Neural progenitor cell (in vitro differentiated cells): ENCODE measurements around the gene CCDC78. TPM values are rescaled to one million over a fixed set of nuclear protein-coding genes. Genes with fewer than 3 reads are reported as not detected.

Experiments
- DNase-seq: peaks from one replicate; pipeline ENCODE4 v3.0.0-alpha.2; 2016; ENCODE audit warnings: low spot score
- H2AFZ ChIP-seq: fragments of 200-600 bp; sonication (generic); replicated peaks from 2 replicates; pipeline ENCODE4 v1.6.1; 2016; ENCODE audit warnings: antibody characterized with exemption
- H3F3A ChIP-seq: fragments of 200-600 bp; sonication (generic); 2 replicates; pipeline ENCODE4 v1.6.1; 2016; ENCODE audit warnings: antibody characterized with exemption, low read depth
- H3K27ac ChIP-seq: fragments of 200-600 bp; sonication (generic); 2 replicates; pipeline ENCODE4 v1.5.1; 2016; ENCODE audit warnings: mild to moderate bottlenecking
- H3K27me3 ChIP-seq: fragments of 200-600 bp; sonication (generic); 2 replicates; pipeline ENCODE4 v1.6.1; 2016; ENCODE audit warnings: mild to moderate bottlenecking, moderate library complexity
- H3K36me3 ChIP-seq: fragments of 200-600 bp; sonication (generic); 2 replicates; pipeline ENCODE4 v1.5.1; 2016
- H3K4me1 ChIP-seq: fragments of 200-600 bp; sonication (generic); 2 replicates; pipeline ENCODE4 v1.6.1; 2016; ENCODE audit warnings: mixed run types
- H3K4me2 ChIP-seq: fragments of 200-600 bp; sonication (generic); 2 replicates; pipeline ENCODE4 v1.6.1; 2016
- H3K4me3 ChIP-seq: fragments of 200-600 bp; sonication (generic); 2 replicates; pipeline ENCODE4 v1.5.1; 2016
- H3K79me2 ChIP-seq: fragments of 200-600 bp; sonication (generic); 2 replicates; pipeline ENCODE4 v1.6.1; 2016; ENCODE audit warnings: low read depth
- H3K9ac ChIP-seq: fragments of 200-600 bp; sonication (generic); 2 replicates; pipeline ENCODE4 v1.6.1; 2016
- H3K9me3 ChIP-seq: fragments of 200-600 bp; sonication (generic); 2 replicates; pipeline ENCODE4 v1.5.1; 2016; ENCODE audit warnings: low read depth
- H4K20me1 ChIP-seq: fragments of 200-600 bp; sonication (generic); 2 replicates; pipeline ENCODE4 v1.6.1; 2016; ENCODE audit warnings: low read depth
- H3K27ac Mint-ChIP-seq: 3 replicates; pipeline ENCODE4 v1.8.0; 2021; ENCODE audit warnings: mixed read lengths
- H3K27me3 Mint-ChIP-seq: 2 replicates; pipeline ENCODE4 v1.8.0; 2022; ENCODE audit warnings: low read depth, mild to moderate bottlenecking, inconsistent platforms, moderate library complexity, mixed read lengths; ENCODE audit not compliant: insufficient read depth
- H3K36me3 Mint-ChIP-seq: 3 replicates; pipeline ENCODE4 v1.8.0; 2021; ENCODE audit warnings: mixed read lengths
- H3K4me1 Mint-ChIP-seq: 3 replicates; pipeline ENCODE4 v1.8.0; 2021; ENCODE audit warnings: mixed read lengths
- H3K4me3 Mint-ChIP-seq: 3 replicates; pipeline ENCODE4 v1.8.0; 2021; ENCODE audit warnings: mild to moderate bottlenecking, moderate library complexity, mixed read lengths
- H3K9me3 Mint-ChIP-seq: 3 replicates; pipeline ENCODE4 v1.8.0; 2020; ENCODE audit warnings: mixed read lengths
- CTCF ChIP-seq: fragments of 200-600 bp; sonication (generic); IDR thresholded peaks from 2 replicates; pipeline ENCODE4 v1.5.1; 2017; ENCODE audit warnings: antibody characterized with exemption, mild to moderate bottlenecking
- EZH2 ChIP-seq: fragments of 200-600 bp; sonication (generic); IDR thresholded peaks from 2 replicates; pipeline ENCODE4 v1.6.1; 2017; ENCODE audit warnings: antibody characterized with exemption, mild to moderate bottlenecking, moderate library complexity
- EZH2phosphoT487 ChIP-seq: fragments of 200-600 bp; sonication (generic); IDR thresholded peaks from 2 replicates; pipeline ENCODE4 v1.6.1; 2017; ENCODE audit warnings: antibody characterized with exemption
- total RNA-seq: library from RNA; depleted of rRNA; stranded (reverse); fragments of >200 nt; gene quantifications from 2 replicates; pipeline ENCODE4 v1.2.3, GENCODE V29; 2015; ENCODE audit warnings: low replicate concordance

The CCDC78 gene
- total RNA-seq, 1 donor from 2014 or later, result 0.67 TPM

GRCh38 chr16:676565-676902, 49.7 kb downstream of the CCDC78 start:
- peaks cover 9% of the 10 kb centered on the region for H3K79me2 ChIP-seq
- Mint-ChIP-seq H3K4me3 (no peak overlapping the region), H3K27me3 (peaks cover 2% of the 10 kb centered on the region), H3K36me3 (no peaks in the 10 kb centered on the region), H3K27ac (no peak overlapping the region), H3K4me1 (peaks cover 10% of the 10 kb centered on the region), H3K9me3 (no peaks in the 10 kb centered on the region)
- no peak overlapping the region for H2AFZ ChIP-seq
- no peak overlapping the region for H3K9ac ChIP-seq
- no peak overlapping the region for H3K27ac ChIP-seq
- H4K20me1 ChIP-seq, result peaks cover 29% of the 10 kb centered on the region
- peaks cover 50% of the 10 kb centered on the region for H3F3A ChIP-seq
- DNase-seq, result no peak
- no peaks in the 10 kb centered on the region for H3K36me3 ChIP-seq
- H3K4me2 ChIP-seq, result no peak overlapping the region
- H3K4me1 ChIP-seq, result peaks cover 12% of the 10 kb centered on the region
- H3K27me3 ChIP-seq, result peaks cover 17% of the 10 kb centered on the region
- no peaks in the 10 kb centered on the region for H3K9me3 ChIP-seq
- H3K4me3 ChIP-seq, result no peak overlapping the region
- TF ChIP-seq EZH2 (no peak), EZH2phosphoT487 (no peak), CTCF (no peak)

- Histone ChIP-seq H4K20me1 (peaks cover 26% of the 10 kb centered on the region), H3K9ac (no peak overlapping the region), H3K4me2 (peak overlapping the region; percentile 81), H3K27me3 (peaks cover 17% of the 10 kb centered on the region), H3K4me1 (peaks cover 7% of the 10 kb centered on the region), H3F3A (peaks cover 45% of the 10 kb centered on the region), H3K27ac (no peak overlapping the region), H2AFZ (no peak overlapping the region), H3K9me3 (no peaks in the 10 kb centered on the region), H3K4me3 (peak overlapping the region; percentile 50), H3K79me2 (peaks cover 4% of the 10 kb centered on the region), H3K36me3 (no peaks in the 10 kb centered on the region)
- Mint-ChIP-seq H3K36me3 (no peaks in the 10 kb centered on the region), H3K4me1 (peaks cover 5% of the 10 kb centered on the region), H3K9me3 (no peaks in the 10 kb centered on the region), H3K4me3 (no peak overlapping the region), H3K27ac (no peak overlapping the region), H3K27me3 (peaks cover 2% of the 10 kb centered on the region)
- TF ChIP-seq EZH2 (no peak), CTCF (no peak), EZH2phosphoT487 (no peak)
- DNase-seq, result no peak
These were observed 50.2 kb downstream of the CCDC78 start for GRCh38 chr16:675884-676564.

DNA sequence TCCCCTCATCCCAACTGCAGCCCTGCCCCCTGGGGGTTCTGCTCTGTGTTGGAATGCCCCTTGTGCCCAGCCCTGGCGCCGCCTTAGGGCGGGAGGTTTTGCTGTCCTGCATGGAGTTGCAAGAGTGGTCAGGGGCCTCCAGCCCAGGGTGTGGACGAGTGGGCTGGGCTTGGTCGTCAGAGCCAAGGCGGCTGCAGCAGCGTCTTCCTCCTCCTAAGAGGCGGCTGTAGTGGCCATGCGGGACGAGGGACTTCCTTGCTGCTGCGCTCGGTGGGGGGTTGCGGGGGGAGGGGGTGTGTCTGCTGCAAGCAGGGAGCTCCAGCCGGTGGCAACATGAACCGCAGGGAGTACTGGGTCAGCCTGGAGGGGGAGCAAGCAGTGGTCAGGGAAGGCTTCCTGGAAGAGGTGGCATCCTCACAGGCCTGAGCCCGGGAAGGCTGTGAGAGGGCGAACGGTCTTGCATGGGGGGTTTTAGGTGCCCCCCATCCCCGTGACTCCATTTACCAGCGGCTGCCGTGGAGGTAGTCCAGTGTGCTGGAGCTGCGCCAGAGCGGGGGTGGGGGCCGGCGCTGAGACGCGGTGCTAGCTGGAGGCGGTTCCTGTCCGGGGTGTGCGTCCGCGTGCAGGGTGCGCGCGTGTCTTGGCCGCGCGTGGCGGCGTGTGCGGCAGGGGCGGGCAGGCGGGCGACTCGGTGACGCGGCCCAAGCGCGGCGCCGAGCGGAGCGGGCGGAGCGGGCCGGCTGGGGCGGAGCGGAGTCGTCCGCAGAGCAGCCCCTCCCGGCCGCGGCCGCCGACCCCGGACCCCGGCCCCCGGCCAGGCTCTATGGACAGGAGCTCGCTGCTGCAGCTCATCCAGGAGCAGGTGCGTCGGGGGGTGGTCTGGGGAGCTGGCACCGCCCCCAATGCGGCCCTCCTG, 51.0 kb downstream of the CCDC78 start, which contains the start of gene RHBDL1:
TSS of gene RHBDL1 (plus strand) at position 704 of the 916 bp plus-strand sequence. CDS start at position 824, 120 bp downstream.
- no peaks in the 10 kb centered on the region for H3K36me3 Mint-ChIP-seq
- H3K27me3 Mint-ChIP-seq, result peaks cover 2% of the 10 kb centered on the region
- Histone ChIP-seq H3K4me1 (peaks cover 7% of the 10 kb centered on the region), H3K4me2 (peak within 1 kb of the TSS; percentile 81), H2AFZ (no peak within 1 kb of the TSS), H3K36me3 (no peaks in the 10 kb centered on the region), H3K79me2 (no peaks in the 10 kb centered on the region), H3K27ac (no peak within 1 kb of the TSS), H3F3A (peaks cover 39% of the 10 kb centered on the region), H3K9me3 (no peaks in the 10 kb centered on the region), H3K27me3 (peaks cover 17% of the 10 kb centered on the region), H3K4me3 (peak within 1 kb of the TSS; percentile 50), H3K9ac (no peak within 1 kb of the TSS), H4K20me1 (peaks cover 22% of the 10 kb centered on the region)
- DNase-seq, result peak; percentile 61
- no peaks in the 10 kb centered on the region for H3K9me3 Mint-ChIP-seq
- H3K4me1 Mint-ChIP-seq, result peaks cover 3% of the 10 kb centered on the region
- no peak within 1 kb of the TSS for H3K27ac Mint-ChIP-seq
- peak within 1 kb of the TSS; percentile 74 for H3K4me3 Mint-ChIP-seq
- TF ChIP-seq CTCF (no peak), EZH2phosphoT487 (no peak), EZH2 (no peak)
